ENCODE measurements around the gene NAV3. TPM values are rescaled to one million over a fixed set of nuclear protein-coding genes. Genes with fewer than 3 reads are reported as not detected.

NAV3 gene
- total and polyA plus RNA-seq, 2 donors (not counting 1 experiment from before 2014, with no cell fraction given): not detected

- Histone ChIP-seq H3K4me2 (replicated peaks; ENCODE audit: low read depth, low read length, poor library complexity, severe bottlenecking) (no peak overlapping the region), H3K27ac (ENCODE audit: low read length in 2 of 2) (no peak overlapping the region), H2AFZ (ENCODE audit: insufficient read depth, low read depth, low read length, poor library complexity, severe bottlenecking) (no peak overlapping the region), H3K9me3 (ENCODE audit: control extremely low read depth in 1 of 3, control insufficient read depth in 2 of 3, insufficient read depth in 1 of 3, low read length in 2 of 3) (peaks cover 0 to 1% (median 0%) of the 10 kb centered on the region in 3 donors), H4K20me1 (ENCODE audit: control insufficient read depth, insufficient read depth, low read length, poor library complexity, severe bottlenecking) (no peaks in the 10 kb centered on the region), H3K36me3 (replicated peaks in 1 of 2; ENCODE audit: control extremely low read depth in 1 of 2, control insufficient read depth in 1 of 2, extremely low read depth in 1 of 2, insufficient read depth in 2 of 2, low read length in 1 of 2) (no peaks in the 10 kb centered on the region), H3K79me2 (ENCODE audit: control insufficient read depth, insufficient read depth, low read length) (no peaks in the 10 kb centered on the region), H3K9ac (ENCODE audit: low read length) (no peak overlapping the region), H3K27me3 (replicated peaks in 1 of 4; ENCODE audit: control extremely low read depth in 1 of 4, control insufficient read depth in 3 of 4, insufficient read depth in 4 of 4, low read length in 3 of 4) (no peaks in the 10 kb centered on the region), H3K4me1 (ENCODE audit: control insufficient read depth in 2 of 2, insufficient read depth in 2 of 2, low read length in 2 of 2) (no peaks in the 10 kb centered on the region), H3K4me3 (ENCODE audit: control extremely low read depth in 1 of 5, extremely low read depth in 1 of 5, insufficient read depth in 1 of 5, low read depth in 2 of 5, low read length in 4 of 5) (no peak overlapping the region)
- ATAC-seq (ENCODE audit: low read depth) (no peak), DNase-seq (no peak)
- CTCF ChIA-PET: no interaction called here
- no peak overlapping the region for H3K27ac Mint-ChIP-seq
- POLR2A ChIA-PET: no interaction called here
- H3K9me3 Mint-ChIP-seq (ENCODE audit: insufficient read depth): no peaks in the 10 kb centered on the region
- no peak overlapping the region for H3K4me3 Mint-ChIP-seq
- no peaks in the 10 kb centered on the region for H3K27me3 Mint-ChIP-seq
- TF ChIP-seq EZH2 (IDR thresholded peaks at IDR 0.05; ENCODE audit: borderline replicate concordance, insufficient read depth, low read depth, low read length, poor library complexity, severe bottlenecking) (no peak), CTCF (IDR thresholded peaks at IDR 0.05) (no peak)
- no peaks in the 10 kb centered on the region for H3K4me1 Mint-ChIP-seq
- intact Hi-C loops (cut with micrococcal nuclease): no loop called here
Measured at GRCh38 chr12:77947330-77947729, 116.6 kb downstream of the NAV3 start.

- Histone ChIP-seq H3K36me3 (replicated peaks in 1 of 2; ENCODE audit: control extremely low read depth in 1 of 2, control insufficient read depth in 1 of 2, extremely low read depth in 1 of 2, insufficient read depth in 2 of 2, low read length in 1 of 2) (no peaks in the 10 kb centered on the region), H3K27me3 (replicated peaks in 1 of 4; ENCODE audit: control extremely low read depth in 1 of 4, control insufficient read depth in 3 of 4, insufficient read depth in 4 of 4, low read length in 3 of 4) (no peaks in the 10 kb centered on the region), H3K4me2 (replicated peaks; ENCODE audit: low read depth, low read length, poor library complexity, severe bottlenecking) (no peak overlapping the region), H3K4me1 (ENCODE audit: control insufficient read depth in 2 of 2, insufficient read depth in 2 of 2, low read length in 2 of 2) (no peaks in the 10 kb centered on the region), H2AFZ (ENCODE audit: insufficient read depth, low read depth, low read length, poor library complexity, severe bottlenecking) (no peak overlapping the region), H3K9me3 (ENCODE audit: control extremely low read depth in 1 of 3, control insufficient read depth in 2 of 3, insufficient read depth in 1 of 3, low read length in 2 of 3) (peaks cover 0 to 1% (median 0%) of the 10 kb centered on the region in 3 donors), H3K9ac (ENCODE audit: low read length) (no peak overlapping the region), H3K27ac (ENCODE audit: low read length in 2 of 2) (no peak overlapping the region), H3K79me2 (ENCODE audit: control insufficient read depth, insufficient read depth, low read length) (no peaks in the 10 kb centered on the region), H3K4me3 (ENCODE audit: control extremely low read depth in 1 of 5, extremely low read depth in 1 of 5, insufficient read depth in 1 of 5, low read depth in 2 of 5, low read length in 4 of 5) (no peak overlapping the region), H4K20me1 (ENCODE audit: control insufficient read depth, insufficient read depth, low read length, poor library complexity, severe bottlenecking) (no peaks in the 10 kb centered on the region)
- DNase-seq (no peak), ATAC-seq (ENCODE audit: low read depth) (no peak)
- H3K27ac Mint-ChIP-seq: no peak overlapping the region
- H3K4me1 Mint-ChIP-seq: no peaks in the 10 kb centered on the region
- H3K27me3 Mint-ChIP-seq: no peaks in the 10 kb centered on the region
- TF ChIP-seq CTCF (IDR thresholded peaks at IDR 0.05) (no peak), EZH2 (IDR thresholded peaks at IDR 0.05; ENCODE audit: borderline replicate concordance, insufficient read depth, low read depth, low read length, poor library complexity, severe bottlenecking) (no peak)
- ChIA-PET CTCF (no interaction called here), POLR2A (no interaction called here)
- WGBS (ENCODE audit: insufficient coverage): no CpG with 5 or more reads among the region's 1 CpG
- H3K4me3 Mint-ChIP-seq: no peak overlapping the region
- no peaks in the 10 kb centered on the region for H3K9me3 Mint-ChIP-seq (ENCODE audit: insufficient read depth)
- intact Hi-C loops (cut with micrococcal nuclease): no loop called here
Measured at GRCh38 chr12:77947746-77948145, 117.1 kb downstream of the NAV3 start.
